HG03060 (cell line): Measurements from ENCODE around the gene OPA3.
A peak's percentile ranks its signal among the peaks of the same experiment; 100 is the strongest.
"Not testable (repeated sequence)": the region's sequence is repeated elsewhere in the genome, so short reads cannot be mapped to it uniquely, and the experiment has no call there.

Experiments used
- ATAC-seq: cut with Tn5 transposase; IDR thresholded peaks from one replicate; pipeline ENCODE4 v1.9.1; 2021; ENCODE audit warnings: low read depth, moderate number of reproducible peaks; ENCODE audit not compliant: unreplicated experiment

Gene OPA3

GRCh38 chr19:45523642-45524256 is 60.9 kb downstream of the OPA3 start:
- ATAC-seq: no peak

DNA sequence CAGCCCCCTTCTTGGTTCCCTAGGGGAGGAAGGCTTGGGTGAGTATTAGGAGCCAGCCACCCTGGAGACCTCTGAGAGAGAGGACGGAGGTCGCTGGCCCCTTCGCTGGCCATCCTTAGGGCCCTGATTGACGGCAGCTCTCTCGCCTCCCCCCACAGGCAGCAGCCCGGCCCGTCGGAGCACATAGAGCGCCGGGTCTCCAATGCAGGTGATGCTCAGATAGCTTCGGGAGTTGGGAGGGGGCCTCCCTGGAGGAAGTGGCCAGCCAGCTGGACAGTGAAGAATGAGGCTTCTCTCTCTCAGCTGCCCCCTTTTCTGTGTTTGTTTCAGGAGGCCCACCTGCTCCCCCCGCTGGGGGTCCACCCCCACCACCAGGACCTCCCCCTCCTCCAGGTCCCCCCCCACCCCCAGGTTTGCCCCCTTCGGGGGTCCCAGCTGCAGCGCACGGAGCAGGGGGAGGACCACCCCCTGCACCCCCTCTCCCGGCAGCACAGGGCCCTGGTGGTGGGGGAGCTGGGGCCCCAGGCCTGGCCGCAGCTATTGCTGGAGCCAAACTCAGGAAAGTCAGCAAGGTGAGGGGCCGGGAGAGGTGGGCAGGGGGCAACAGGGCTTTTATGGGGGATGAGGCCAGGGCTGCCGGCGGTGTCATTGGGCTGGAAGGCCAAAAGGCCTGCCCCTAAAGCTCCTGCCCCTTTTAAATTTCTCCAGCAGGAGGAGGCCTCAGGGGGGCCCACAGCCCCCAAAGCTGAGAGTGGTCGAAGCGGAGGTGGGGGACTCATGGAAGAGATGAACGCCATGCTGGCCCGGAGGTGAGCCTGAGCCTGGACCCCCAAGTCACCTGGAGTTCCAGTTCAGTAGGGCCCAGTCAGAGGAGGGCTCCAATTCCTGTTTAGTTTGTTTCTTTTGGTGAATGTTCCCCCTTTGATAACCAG is 62.3 kb downstream of the OPA3 start:
- ATAC-seq: no peak

GRCh38 chr19:45518469-45518826 is 66.2 kb downstream of the OPA3 start:
- no peak for ATAC-seq

DNA sequence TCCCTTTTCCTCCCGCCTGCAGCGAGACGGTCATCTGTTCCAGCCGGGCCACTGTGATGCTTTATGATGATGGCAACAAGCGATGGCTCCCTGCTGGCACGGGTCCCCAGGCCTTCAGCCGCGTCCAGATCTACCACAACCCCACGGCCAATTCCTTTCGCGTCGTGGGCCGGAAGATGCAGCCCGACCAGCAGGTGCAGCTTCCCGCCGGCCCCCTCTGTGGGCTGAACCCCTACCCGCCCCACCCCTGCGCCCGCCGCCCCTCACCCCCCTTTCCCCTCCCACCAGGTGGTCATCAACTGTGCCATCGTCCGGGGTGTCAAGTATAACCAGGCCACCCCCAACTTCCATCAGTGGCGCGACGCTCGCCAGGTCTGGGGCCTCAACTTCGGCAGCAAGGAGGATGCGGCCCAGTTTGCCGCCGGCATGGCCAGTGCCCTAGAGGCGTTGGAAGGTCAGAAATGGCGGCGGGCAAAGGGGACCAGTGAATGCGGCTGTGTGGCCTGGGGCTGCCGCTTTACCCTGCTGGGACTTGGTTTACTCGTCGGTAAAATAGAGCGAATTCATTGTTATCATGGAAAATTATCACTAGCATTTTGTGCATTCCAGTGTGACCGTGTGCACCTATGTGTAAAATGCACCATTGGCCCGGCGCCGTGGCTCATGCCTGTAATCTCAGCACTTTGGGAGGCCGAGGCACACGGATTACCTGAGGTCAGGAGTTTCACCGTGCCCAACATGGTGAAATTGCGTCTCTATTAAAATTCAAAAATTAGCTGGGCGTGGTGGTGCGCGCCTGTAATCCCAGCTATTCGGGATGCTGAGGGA is 66.7 kb downstream of the OPA3 start:
- no peak for ATAC-seq

- no peak for ATAC-seq
These were observed 67.4 kb downstream of the OPA3 start for GRCh38 chr19:45517238-45517637.

GRCh38 chr19:45515807-45516401 is 68.7 kb downstream of the OPA3 start:
- ATAC-seq: no peak

DNA sequence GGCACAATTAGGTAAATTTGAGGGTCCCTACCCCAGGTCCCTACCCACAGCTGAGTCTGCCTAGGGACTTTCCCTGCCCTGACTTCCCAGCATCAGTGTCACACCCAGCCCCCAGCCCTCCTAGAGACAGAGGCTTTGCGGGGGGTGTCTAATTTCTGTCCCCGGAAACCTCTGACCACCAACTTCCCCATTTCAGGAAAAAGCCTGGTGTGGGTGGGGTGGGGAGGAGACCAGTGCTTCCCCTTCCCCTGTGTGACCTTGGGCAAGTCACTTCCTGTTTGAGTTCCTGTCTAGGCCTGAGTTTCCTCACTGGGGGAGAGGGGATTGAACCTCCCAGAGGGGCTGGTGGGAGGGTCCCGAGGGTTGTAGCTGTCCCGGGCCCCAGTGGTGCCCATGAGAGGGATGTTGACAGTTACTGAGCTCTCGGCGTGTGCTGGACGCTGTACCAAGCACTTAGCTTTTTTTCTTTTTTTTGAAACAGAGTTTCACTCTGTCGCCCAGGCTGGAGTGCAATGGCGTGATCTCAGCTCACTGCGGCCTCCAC is 69.4 kb downstream of the OPA3 start:
- no peak for ATAC-seq

DNA sequence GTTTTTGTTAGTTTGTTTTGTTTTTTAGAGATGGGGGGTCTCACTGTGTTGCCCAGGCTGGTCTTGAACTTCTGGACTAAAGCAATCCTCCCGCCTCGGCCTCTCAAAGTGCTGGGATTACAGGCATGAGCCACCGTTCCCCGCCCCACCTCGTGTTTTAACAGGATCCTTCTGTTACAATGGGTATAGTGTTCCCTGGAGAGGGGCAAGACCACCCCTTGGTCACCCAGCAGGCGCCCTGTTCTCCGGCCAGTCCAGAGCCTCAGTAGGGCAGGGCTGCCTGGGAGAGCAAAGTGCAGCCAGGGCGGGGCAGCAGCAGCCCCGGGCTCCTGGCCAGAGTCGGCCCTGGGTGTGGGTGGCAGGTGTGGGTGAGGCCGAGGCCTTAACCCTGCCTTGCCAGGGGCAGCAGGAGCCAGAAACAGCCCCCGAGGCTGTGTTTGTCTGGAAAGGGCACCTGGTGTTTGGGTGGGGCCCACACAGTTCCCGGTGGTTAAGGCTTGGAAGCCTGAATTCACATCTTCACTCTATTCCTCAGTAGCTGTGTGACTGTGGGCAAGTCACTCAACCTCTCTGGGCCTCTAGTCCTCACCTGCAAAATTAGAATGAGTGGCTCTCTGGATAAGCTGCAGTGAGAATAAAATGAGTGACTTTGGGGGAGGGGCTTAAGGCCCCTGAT is 70.1 kb downstream of the OPA3 start:
- ATAC-seq: no peak

DNA sequence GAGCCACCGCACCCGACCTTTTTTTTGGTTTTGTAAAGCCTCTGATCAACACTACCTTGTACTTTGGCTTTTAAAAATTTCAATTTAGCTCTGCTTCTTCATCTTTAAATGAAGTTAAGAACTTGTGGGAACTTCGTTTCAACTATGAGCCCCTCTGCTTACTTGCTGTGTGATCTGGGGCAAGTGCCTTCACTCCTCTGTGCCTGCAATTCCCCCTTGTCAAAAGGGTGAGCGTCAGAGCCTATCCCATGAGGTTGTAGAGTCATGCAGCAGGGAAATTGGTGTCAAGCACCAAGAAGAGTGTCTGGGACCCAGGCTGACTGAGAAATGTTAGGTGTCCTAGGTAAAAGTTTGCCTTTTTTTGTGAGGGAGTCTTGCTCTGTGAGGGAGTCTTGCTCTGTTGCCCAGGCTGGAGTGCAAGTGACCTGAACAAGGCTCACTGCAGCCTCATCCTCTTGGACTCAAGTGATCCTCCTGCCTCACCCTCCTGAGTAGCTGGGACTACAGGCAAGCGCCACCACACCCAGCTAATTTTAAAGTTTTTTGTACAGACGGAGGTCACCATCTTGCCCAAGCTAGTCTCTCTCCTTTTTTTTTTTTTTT is 71.6 kb downstream of the OPA3 start:
- ATAC-seq: no peak

DNA sequence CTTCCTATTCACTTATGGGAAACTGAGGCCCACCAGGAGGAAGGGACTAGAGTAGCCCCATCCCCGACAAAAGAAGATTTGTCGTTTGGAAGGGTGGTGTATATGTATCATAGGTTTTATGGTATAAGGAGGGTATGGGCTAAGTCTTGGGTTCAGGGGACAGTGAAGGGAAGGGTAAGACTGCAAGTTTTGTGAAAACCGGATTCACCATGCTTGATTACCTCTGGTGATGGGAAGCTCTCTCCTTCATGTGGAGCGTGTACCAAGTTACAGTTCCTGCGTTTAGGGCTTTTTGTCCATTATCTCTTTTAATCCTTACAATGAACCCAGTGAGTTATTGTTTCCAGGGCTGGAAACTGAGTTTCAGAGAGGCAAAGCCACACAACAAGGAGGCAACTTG is 73.5 kb downstream of the OPA3 start:
- ATAC-seq: no peak

GRCh38 chr19:45510352-45510751 is 74.2 kb downstream of the OPA3 start:
- not testable (repeated sequence) for ATAC-seq

DNA sequence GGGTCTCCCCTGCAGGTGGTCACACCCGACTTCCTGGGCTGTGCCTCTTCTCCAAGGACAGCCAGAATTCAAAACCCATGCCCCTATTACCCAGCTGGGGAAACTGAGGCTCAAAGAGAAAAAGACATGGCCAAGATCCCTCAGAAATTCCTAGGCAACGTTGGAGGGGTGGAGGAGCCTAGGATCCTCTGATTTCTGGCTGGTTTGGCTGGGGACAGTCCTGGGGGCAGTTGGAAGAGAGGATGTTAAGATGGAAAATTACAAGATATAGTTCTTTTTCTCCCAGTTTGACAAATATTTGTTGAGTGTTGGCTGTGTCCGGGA is 74.9 kb downstream of the OPA3 start:
- no peak for ATAC-seq

DNA sequence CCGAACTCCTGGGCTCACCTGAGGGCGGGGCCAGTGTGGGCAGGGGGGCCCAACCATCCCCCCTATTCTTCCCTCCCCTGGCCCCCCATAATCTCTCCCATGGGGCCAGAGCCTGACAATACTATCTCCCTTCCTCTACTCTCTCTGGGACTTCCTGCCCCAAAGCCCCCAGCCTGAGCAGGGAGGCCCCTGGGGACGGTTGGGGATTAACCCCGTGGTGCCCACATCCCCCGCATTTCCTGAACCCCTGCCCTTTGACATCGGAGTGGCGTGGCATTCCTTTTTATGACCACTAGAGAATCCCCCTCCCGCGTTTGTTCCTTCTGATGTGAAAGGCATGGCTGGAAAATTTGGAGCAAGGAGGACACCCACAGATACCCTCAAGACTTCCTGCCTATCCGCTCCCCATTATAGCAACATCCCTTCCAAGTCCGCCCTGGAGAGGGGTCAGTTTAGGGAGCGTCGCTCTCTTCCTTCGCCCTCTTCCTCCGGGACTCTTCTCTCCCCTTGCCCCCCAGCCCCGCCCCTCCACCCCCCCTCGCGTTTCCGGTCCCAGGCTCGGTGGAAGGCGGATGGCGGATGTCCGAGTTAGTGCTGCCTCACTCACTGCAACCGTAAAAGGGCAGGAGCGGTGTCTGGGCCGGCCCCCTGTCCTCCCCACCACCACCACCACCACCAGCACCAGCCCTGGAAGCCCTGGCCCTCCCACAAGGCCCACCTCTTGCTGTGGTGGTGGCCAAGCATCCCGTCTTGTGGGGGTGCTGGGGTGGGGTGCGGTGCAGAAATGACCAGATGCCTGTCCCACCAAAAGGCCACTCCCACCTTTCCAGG is 75.5 kb downstream of the OPA3 start:
- no peak for ATAC-seq

GRCh38 chr19:45508417-45508860 is 76.2 kb downstream of the OPA3 start:
- ATAC-seq: no peak

- ATAC-seq: no peak
These were observed 76.7 kb downstream of the OPA3 start for GRCh38 chr19:45507872-45508416.

DNA sequence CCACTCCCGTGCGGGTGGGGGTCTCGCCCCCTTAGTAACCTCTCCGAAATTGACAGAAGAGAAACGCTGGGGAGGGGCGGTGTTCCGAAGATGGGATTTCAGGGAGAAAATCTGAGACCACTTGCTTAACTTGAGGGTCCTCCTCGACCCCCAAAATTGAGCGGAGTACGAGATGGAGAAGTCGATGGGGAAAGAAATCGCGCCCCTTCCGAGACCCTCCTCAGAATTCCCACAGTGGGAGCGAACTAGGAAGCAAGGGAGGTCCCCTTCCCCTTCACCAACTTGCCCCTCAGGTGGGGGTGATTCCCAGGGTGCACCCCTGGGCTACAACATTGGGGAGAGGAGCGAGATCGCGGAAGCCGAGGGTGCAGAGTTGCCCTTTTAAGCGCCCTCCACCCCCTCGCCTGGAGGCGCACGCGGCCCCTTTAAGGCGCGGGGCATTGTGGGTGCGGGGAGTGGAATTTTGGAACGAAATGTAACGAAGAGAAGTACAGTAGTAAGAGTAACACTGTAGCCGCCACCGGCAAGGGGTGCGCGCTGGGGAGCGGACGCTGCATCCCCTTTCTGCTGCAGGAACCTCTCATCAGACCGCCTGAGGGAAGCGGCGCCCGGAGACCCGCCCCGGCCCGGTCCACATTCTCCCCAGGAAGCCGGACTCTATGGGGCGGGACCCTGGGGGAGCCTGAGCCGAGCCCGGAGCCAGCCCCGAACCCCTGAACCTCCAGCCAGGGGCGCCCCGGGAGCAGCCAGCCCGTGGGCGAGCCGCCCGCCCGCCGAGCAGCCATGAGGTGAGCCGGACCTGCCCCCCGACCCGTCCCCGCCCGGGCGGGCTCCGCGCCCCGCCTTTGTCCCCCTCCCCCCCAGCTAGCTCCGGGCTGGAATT is 77.4 kb downstream of the OPA3 start, which contains the start of gene VASP:
TSS of gene VASP (plus strand) at position 491 of the 883 bp plus-strand sequence. CDS start at position 784, 293 bp downstream.
- ATAC-seq: peak; percentile 39

DNA sequence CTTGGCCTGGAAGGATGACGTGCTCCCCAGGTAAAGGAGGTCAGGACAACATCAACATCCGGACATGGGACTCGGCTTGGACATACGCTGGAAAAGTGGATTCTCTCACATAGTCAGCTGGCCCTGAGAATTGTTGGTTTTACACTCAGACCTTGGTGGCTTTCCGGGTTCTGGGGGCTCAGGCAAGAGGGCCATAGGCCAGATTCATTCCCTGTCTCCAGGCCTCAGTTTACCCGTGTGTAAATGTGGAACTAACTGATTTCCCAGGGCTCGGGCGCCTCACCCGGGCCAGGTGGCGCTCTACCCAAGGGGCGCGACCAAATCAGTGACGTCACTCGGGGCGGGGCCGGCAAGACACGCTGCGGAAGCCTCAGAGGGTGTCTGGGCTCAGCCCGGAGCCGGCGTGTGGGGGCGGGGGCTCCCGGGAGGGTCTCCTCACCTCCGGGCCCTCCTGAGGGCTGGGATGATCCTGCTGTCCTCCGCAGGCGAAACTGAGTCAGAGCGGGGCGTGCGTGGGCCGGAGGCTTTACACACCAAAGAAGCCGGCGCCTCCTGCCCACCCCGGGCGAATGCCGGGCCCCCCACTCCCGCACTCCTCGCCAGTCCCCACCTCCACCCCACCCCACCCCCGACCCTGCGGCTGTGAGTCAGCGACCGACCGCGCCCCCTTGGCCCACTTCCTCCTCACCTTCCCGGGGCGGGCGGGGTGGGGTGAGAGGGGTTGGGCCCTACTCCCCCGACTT is 78.2 kb downstream of the OPA3 start:
- peak; percentile 48 for ATAC-seq
